B cell (primary cell): Measurements from ENCODE around the gene TMEM125. TPM values are rescaled to one million over a fixed set of nuclear protein-coding genes. Genes with fewer than 3 reads are reported as not detected.

Experiments
- ATAC-seq: fragments of 200-7000 bp; cut with Tn5 transposase; one replicate; pipeline ENCODE4 v1.10.0; 2021; ENCODE audit warnings: low read depth, mild to moderate bottlenecking, moderate number of reproducible peaks, moderate library complexity
- CTCF ChIA-PET: fragments of 350-600 bp; sonication (Branson Sonifier 250); formaldehyde crosslinking; loops from one replicate; lab custom pipeline; 2021; ENCODE audit warnings: antibody characterized with exemption, inconsistent platforms; lab: Charles Lee
- POLR2A ChIA-PET: fragments of 350-600 bp; sonication (Branson Sonifier 250); formaldehyde crosslinking; loops from one replicate; lab custom pipeline; 2021; ENCODE audit warnings: antibody characterized with exemption; lab: Charles Lee
- DNase-seq: peaks from one replicate; pipeline ENCODE4 v3.0.0; 2013
- H2AFZ ChIP-seq: 2 replicates; pipeline ENCODE4 v1.6.1; 2012; ENCODE audit warnings: mild to moderate bottlenecking, low read depth, low read length; ENCODE audit not compliant: insufficient read depth, poor library complexity, severe bottlenecking
- H3K27ac ChIP-seq, 2 donors: 1 replicate in 1 of 2; 2 replicates in 1 of 2; pipeline ENCODE4 v1.5.1; 2012 to 2013; ENCODE audit warnings: low read length in 2 of 2, mild to moderate bottlenecking in 2 of 2, moderate library complexity in 1 of 2
- H3K27me3 ChIP-seq, 4 experiments: fragments of 200-600 bp in 1 of 4; sonication (generic) in 1 of 4; replicated peaks in 1 of 4; 1 replicate in 2 of 4; 2 replicates in 2 of 4; pipeline versions ENCODE4 v1.6.1 to v1.7.0; 2013 to 2016; ENCODE audit warnings: low read length in 3 of 4, mild to moderate bottlenecking in 2 of 4, mixed read lengths in 1 of 4, moderate library complexity in 1 of 4; ENCODE audit not compliant: insufficient read depth in 4 of 4, control insufficient read depth in 3 of 4; ENCODE audit errors: control extremely low read depth in 1 of 4
- H3K36me3 ChIP-seq, 2 experiments: replicated peaks in 1 of 2; 1 replicate in 1 of 2; 2 replicates in 1 of 2; pipeline versions ENCODE4 v1.6.1 to v1.7.1; 2013; ENCODE audit warnings: low read length in 1 of 2; ENCODE audit not compliant: insufficient read depth in 2 of 2, control insufficient read depth in 1 of 2; ENCODE audit errors: control extremely low read depth in 1 of 2, extremely low read depth in 1 of 2
- H3K4me1 ChIP-seq, 2 donors: fragments of 200-600 bp in 1 of 2; sonication (generic) in 1 of 2; 1 replicate in 1 of 2; 2 replicates in 1 of 2; pipeline versions ENCODE4 v1.5.1 to v1.6.1; 2013 to 2017; ENCODE audit warnings: low read length in 2 of 2; ENCODE audit not compliant: control insufficient read depth in 2 of 2, insufficient read depth in 2 of 2
- H3K4me2 ChIP-seq: replicated peaks from 2 replicates; pipeline ENCODE3; 2012; ENCODE audit warnings: mild to moderate bottlenecking, low read depth, low read length; ENCODE audit not compliant: poor library complexity, severe bottlenecking
- H3K4me3 ChIP-seq, 5 experiments: fragments of 200-600 bp in 1 of 5; sonication (generic) in 1 of 5; 1 replicate in 3 of 5; 2 replicates in 2 of 5; pipeline versions ENCODE4 v1.5.1 to v1.7.0; 2011 to 2016; ENCODE audit warnings: low read length in 4 of 5, mild to moderate bottlenecking in 4 of 5, low read depth in 2 of 5, control low read depth in 1 of 5, moderate library complexity in 1 of 5; ENCODE audit not compliant: insufficient read depth in 1 of 5; ENCODE audit errors: control extremely low read depth in 1 of 5, extremely low read depth in 1 of 5
- H3K79me2 ChIP-seq: fragments of 200-600 bp; sonication (generic); one replicate; pipeline ENCODE4 v1.6.0; 2016; ENCODE audit warnings: low read length; ENCODE audit not compliant: control insufficient read depth, insufficient read depth
- H3K9ac ChIP-seq: fragments of 200-600 bp; sonication (generic); 2 replicates; pipeline ENCODE4 v1.6.1; 2017; ENCODE audit warnings: mild to moderate bottlenecking, low read length, moderate library complexity
- H3K9me3 ChIP-seq, 3 donors: one replicate each; pipeline versions ENCODE4 v1.6.1 to v1.7.1; 2013; ENCODE audit warnings: low read length in 2 of 3; ENCODE audit not compliant: control insufficient read depth in 2 of 3, insufficient read depth in 1 of 3; ENCODE audit errors: control extremely low read depth in 1 of 3
- H4K20me1 ChIP-seq: 2 replicates; pipeline ENCODE4 v1.6.0; 2012; ENCODE audit warnings: mild to moderate bottlenecking, low read length; ENCODE audit not compliant: insufficient read depth, control insufficient read depth, poor library complexity, severe bottlenecking
- H3K27ac Mint-ChIP-seq: one replicate; pipeline ENCODE4 v1.8.0; 2021; ENCODE audit warnings: mixed read lengths
- H3K27me3 Mint-ChIP-seq: one replicate; pipeline ENCODE4 v1.8.0; 2021; ENCODE audit warnings: mixed read lengths
- H3K4me1 Mint-ChIP-seq: one replicate; pipeline ENCODE4 v1.8.0; 2021; ENCODE audit warnings: mixed read lengths
- H3K4me3 Mint-ChIP-seq: one replicate; pipeline ENCODE4 v1.8.0; 2021; ENCODE audit warnings: mixed read lengths
- H3K9me3 Mint-ChIP-seq: one replicate; pipeline ENCODE4 v1.8.0; 2022; ENCODE audit warnings: mixed read lengths; ENCODE audit not compliant: insufficient read depth
- CTCF ChIP-seq: fragments of 200-600 bp; IDR thresholded peaks from one replicate; pipeline ENCODE4 v1.8.0; 2022; ENCODE audit warnings: antibody characterized with exemption, mild to moderate bottlenecking
- EZH2 ChIP-seq: IDR thresholded peaks from 2 replicates; pipeline ENCODE4 v1.6.1; 2012; ENCODE audit warnings: borderline replicate concordance, low read depth, mild to moderate bottlenecking, moderate library complexity, low read length; ENCODE audit not compliant: insufficient read depth, poor library complexity, severe bottlenecking
- WGBS: methylation state at CpG from one replicate; pipeline ENCODE4 v1.1.5; 2013; ENCODE audit warnings: missing lambda C conversion rate; ENCODE audit not compliant: insufficient coverage; 5-methylcytosine and 5-hydroxymethylcytosine counted together
- intact Hi-C: fragments of 100-400 bp; cut with micrococcal nuclease; formaldehyde crosslinking; loops from one replicate; pipeline ENCODE4 v1.10.0; 2022
- polyA plus RNA-seq: library from polyadenylated mRNA; depleted of rRNA; stranded (reverse); fragments of >200 nt; gene quantifications from 2 replicates; pipeline ENCODE4 v1.2.3, GENCODE V29; 2012
- total RNA-seq, 2 donors: library from RNA; stranded (reverse); fragments of 120-200 nt in 1 of 2; gene quantifications; 1 replicate in 1 of 2; 2 replicates in 1 of 2; pipeline versions ENCODE4 v1.2.3 to v1.2.4, GENCODE V29; 2013 to 2022

Gene TMEM125
- total and polyA plus RNA-seq, 2 donors (not counting 1 experiment from before 2014, with no cell fraction given), result not detected

GRCh38 chr1:43267291-43267805, 2.4 kb upstream of the TMEM125 start:
- no peak overlapping the region for H3K4me3 ChIP-seq
- DNase-seq (no peak), ATAC-seq (no peak)
- H3K9me3 ChIP-seq, result peaks cover 0 to 4% (median 0%) of the 10 kb centered on the region in 3 donors
- H3K27me3 ChIP-seq, result peaks cover 0 to 14% (median 4%) of the 10 kb centered on the region in 4 experiments
- Mint-ChIP-seq H3K4me1 (peaks cover 18% of the 10 kb centered on the region), H3K9me3 (peaks cover 5% of the 10 kb centered on the region), H3K27ac (no peak overlapping the region), H3K4me3 (no peak overlapping the region), H3K27me3 (peaks cover 24% of the 10 kb centered on the region)
- peaks cover 10 to 11% of the 10 kb centered on the region in 2 donors for H3K4me1 ChIP-seq
- no peak overlapping the region for H3K27ac ChIP-seq
- H3K36me3 ChIP-seq, result no peaks in the 10 kb centered on the region
- CTCF ChIA-PET, result no interaction called here
- H4K20me1 ChIP-seq, result no peaks in the 10 kb centered on the region
- no peak overlapping the region for H2AFZ ChIP-seq
- 96% methylated on average over 8 of the region's 9 CpGs for WGBS
- intact Hi-C loops, result no loop called here
- H3K79me2 ChIP-seq, result no peaks in the 10 kb centered on the region
- POLR2A ChIA-PET, result no interaction called here
- no peak overlapping the region for H3K9ac ChIP-seq
- no peak for TF ChIP-seq EZH2
- H3K4me2 ChIP-seq, result no peak overlapping the region

GRCh38 chr1:43267818-43268425, 1.9 kb upstream of the TMEM125 start:
- Histone ChIP-seq H3K9me3 (peaks cover 0 to 4% (median 0%) of the 10 kb centered on the region in 3 donors), H3K4me3 (no peak overlapping the region), H3K27ac (no peak overlapping the region), H3K4me1 (peaks cover 10 to 11% of the 10 kb centered on the region in 2 donors), H3K9ac (no peak overlapping the region), H3K79me2 (no peaks in the 10 kb centered on the region), H4K20me1 (no peaks in the 10 kb centered on the region), H2AFZ (no peak overlapping the region), H3K4me2 (no peak overlapping the region), H3K27me3 (peaks cover 0 to 14% (median 4%) of the 10 kb centered on the region in 4 experiments), H3K36me3 (no peaks in the 10 kb centered on the region)
- ChIA-PET CTCF (no interaction called here), POLR2A (no interaction called here)
- peaks cover 3% of the 10 kb centered on the region for H3K9me3 Mint-ChIP-seq
- WGBS, result no CpG with 5 or more reads among the region's 3 CpGs
- ATAC-seq (no peak), DNase-seq (no peak)
- no peak overlapping the region for H3K27ac Mint-ChIP-seq
- H3K4me1 Mint-ChIP-seq, result peaks cover 18% of the 10 kb centered on the region
- intact Hi-C loops, result no loop called here
- H3K27me3 Mint-ChIP-seq, result peaks cover 24% of the 10 kb centered on the region
- TF ChIP-seq EZH2 (no peak), CTCF (no peak)
- H3K4me3 Mint-ChIP-seq, result no peak overlapping the region
